DOHH2 (cell line): ENCODE data around the gene CMPK2.

ENCODE experiments used
- H3F3A ChIP-seq: fragments of 200-600 bp; sonication (generic), shearing (Covaris generic); 2 replicates; pipeline ENCODE4 v1.6.0; 2016; ENCODE audit warnings: antibody characterized with exemption, mild to moderate bottlenecking; ENCODE audit not compliant: control insufficient read depth, insufficient read depth
- H3K27ac ChIP-seq: fragments of 200-600 bp; sonication (generic); 2 replicates; pipeline ENCODE4 v1.5.1; 2014; ENCODE audit warnings: low read depth, mild to moderate bottlenecking, low read length, moderate library complexity
- H3K27me3 ChIP-seq: fragments of 200-600 bp; sonication (generic); 2 replicates; pipeline ENCODE4 v1.6.1; 2014; ENCODE audit warnings: mild to moderate bottlenecking, low read length, mixed read lengths; ENCODE audit not compliant: control insufficient read depth
- H3K36me3 ChIP-seq: fragments of 200-600 bp; sonication (generic); 2 replicates; pipeline ENCODE4 v1.6.1; 2014; ENCODE audit warnings: mild to moderate bottlenecking, low read length, moderate library complexity, mixed read lengths; ENCODE audit not compliant: control insufficient read depth
- H3K4me1 ChIP-seq: fragments of 200-600 bp; sonication (generic); 2 replicates; pipeline ENCODE4 v1.6.1; 2014; ENCODE audit warnings: mild to moderate bottlenecking, low read length, mixed read lengths; ENCODE audit not compliant: control insufficient read depth
- H3K4me2 ChIP-seq: fragments of 200-600 bp; sonication (generic); 2 replicates; pipeline ENCODE4 v1.6.0; 2014; ENCODE audit warnings: mild to moderate bottlenecking, low read length, moderate library complexity
- H3K4me3 ChIP-seq: fragments of 200-600 bp; sonication (generic); 2 replicates; pipeline ENCODE4 v1.5.1; 2014; ENCODE audit warnings: mild to moderate bottlenecking, low read length, mixed read lengths
- H3K79me2 ChIP-seq: fragments of 200-600 bp; sonication (generic); 2 replicates; pipeline ENCODE4 v1.6.1; 2014; ENCODE audit warnings: mild to moderate bottlenecking, low read length, mixed read lengths; ENCODE audit not compliant: control insufficient read depth
- H3K9me2 ChIP-seq: fragments of 200-600 bp; sonication (generic); replicated peaks from 2 replicates; pipeline ENCODE4 v1.6.1; 2014; ENCODE audit warnings: mild to moderate bottlenecking, low read length, mixed read lengths; ENCODE audit not compliant: control insufficient read depth
- H3K9me3 ChIP-seq: fragments of 200-600 bp; sonication (generic); 2 replicates; pipeline ENCODE4 v1.6.1; 2014; ENCODE audit warnings: antibody characterized with exemption, low read length, mixed read lengths; ENCODE audit not compliant: control insufficient read depth, insufficient read depth
- H4K20me1 ChIP-seq: fragments of 200-600 bp; sonication (generic); 2 replicates; pipeline ENCODE4 v1.6.0; 2014; ENCODE audit warnings: low read depth, mild to moderate bottlenecking, antibody characterized with exemption, low read length, moderate library complexity; ENCODE audit not compliant: control insufficient read depth, insufficient read depth
- EZH2phosphoT487 ChIP-seq: fragments of 200-600 bp; sonication (generic); IDR thresholded peaks from 2 replicates; pipeline ENCODE4 v1.6.1; 2017; ENCODE audit warnings: borderline replicate concordance, mild to moderate bottlenecking, antibody characterized with exemption, low read length, moderate library complexity, mixed read lengths
- TF ChIP-seq, protein P1 (sequence below): fragments of 200-600 bp; sonication (generic); IDR thresholded peaks from one replicate; pipeline ENCODE4 v1.5.1; 2014; ENCODE audit warnings: antibody characterized with exemption, mild to moderate bottlenecking, low read depth, low read length; ENCODE audit not compliant: poor library complexity, severe bottlenecking

CMPK2 gene

DNA sequence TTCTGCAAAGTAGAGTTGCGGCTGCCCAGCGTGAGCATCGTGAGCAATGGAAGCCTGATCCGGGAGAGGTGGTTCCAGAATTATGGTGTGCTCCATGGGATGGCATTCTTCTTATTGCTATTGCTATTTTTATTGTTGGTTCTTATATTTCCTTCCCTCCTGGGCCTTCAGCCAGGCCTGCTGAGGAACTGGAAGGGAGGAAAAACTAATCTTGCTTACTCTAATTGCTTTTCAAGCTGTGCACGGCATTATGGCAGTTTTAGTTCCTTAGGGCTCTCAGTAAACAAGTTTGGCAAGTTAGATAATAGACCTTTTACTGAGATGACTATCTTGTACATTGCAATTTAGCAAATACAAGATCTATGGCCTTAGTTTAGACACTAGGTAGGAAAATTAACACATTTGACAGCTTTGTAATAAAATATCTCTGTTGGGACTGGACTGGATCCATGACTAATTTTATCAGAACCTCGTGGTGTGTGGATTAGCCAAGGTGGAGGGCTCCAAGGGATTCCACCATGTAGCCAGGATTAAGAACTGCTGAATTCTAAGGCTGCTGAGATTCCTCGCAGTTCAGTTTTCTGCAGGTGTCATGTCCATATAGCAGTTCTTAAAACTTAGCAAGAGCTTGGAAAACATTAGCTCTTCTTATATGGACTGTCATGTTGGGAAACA is 17.9 kb upstream of the CMPK2 start:
- H3K4me3 ChIP-seq = no peak overlapping the region
- H3K9me2 ChIP-seq = no peaks in the 10 kb centered on the region
- TF ChIP-seq, protein P1, sequence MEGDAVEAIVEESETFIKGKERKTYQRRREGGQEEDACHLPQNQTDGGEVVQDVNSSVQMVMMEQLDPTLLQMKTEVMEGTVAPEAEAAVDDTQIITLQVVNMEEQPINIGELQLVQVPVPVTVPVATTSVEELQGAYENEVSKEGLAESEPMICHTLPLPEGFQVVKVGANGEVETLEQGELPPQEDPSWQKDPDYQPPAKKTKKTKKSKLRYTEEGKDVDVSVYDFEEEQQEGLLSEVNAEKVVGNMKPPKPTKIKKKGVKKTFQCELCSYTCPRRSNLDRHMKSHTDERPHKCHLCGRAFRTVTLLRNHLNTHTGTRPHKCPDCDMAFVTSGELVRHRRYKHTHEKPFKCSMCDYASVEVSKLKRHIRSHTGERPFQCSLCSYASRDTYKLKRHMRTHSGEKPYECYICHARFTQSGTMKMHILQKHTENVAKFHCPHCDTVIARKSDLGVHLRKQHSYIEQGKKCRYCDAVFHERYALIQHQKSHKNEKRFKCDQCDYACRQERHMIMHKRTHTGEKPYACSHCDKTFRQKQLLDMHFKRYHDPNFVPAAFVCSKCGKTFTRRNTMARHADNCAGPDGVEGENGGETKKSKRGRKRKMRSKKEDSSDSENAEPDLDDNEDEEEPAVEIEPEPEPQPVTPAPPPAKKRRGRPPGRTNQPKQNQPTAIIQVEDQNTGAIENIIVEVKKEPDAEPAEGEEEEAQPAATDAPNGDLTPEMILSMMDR = no peak
- TF ChIP-seq EZH2phosphoT487 = no peak
- H3K9me3 ChIP-seq = no peaks in the 10 kb centered on the region
- no peaks in the 10 kb centered on the region for H4K20me1 ChIP-seq
- no peaks in the 10 kb centered on the region for H3F3A ChIP-seq
- H3K4me2 ChIP-seq = no peak overlapping the region
- no peaks in the 10 kb centered on the region for H3K4me1 ChIP-seq
- H3K36me3 ChIP-seq = no peaks in the 10 kb centered on the region
- no peak overlapping the region for H3K27ac ChIP-seq
- peaks cover 3% of the 10 kb centered on the region; the same call in 1 of the 2 replicates for H3K27me3 ChIP-seq
- H3K79me2 ChIP-seq = no peaks in the 10 kb centered on the region

DNA sequence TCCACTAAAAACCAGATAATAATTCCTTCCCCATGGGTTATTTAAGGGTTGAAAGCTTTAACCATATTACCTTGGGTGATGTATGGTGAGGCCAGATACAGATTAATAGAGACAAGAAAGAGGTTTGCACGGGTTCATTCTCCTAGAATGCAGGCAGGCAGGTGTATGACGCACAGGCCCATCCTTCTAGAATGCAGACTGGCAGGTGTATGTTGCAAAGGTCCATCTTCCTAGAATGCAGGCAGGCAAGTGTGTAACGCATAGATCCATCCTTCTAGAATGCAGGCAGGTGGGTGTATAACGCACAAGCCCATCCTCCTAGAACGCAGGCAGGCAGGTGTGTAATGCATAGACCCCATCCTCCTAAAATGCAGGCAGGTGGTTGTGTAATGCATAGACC is 15.8 kb upstream of the CMPK2 start:
- H3K4me2 ChIP-seq = no peak overlapping the region

DNA sequence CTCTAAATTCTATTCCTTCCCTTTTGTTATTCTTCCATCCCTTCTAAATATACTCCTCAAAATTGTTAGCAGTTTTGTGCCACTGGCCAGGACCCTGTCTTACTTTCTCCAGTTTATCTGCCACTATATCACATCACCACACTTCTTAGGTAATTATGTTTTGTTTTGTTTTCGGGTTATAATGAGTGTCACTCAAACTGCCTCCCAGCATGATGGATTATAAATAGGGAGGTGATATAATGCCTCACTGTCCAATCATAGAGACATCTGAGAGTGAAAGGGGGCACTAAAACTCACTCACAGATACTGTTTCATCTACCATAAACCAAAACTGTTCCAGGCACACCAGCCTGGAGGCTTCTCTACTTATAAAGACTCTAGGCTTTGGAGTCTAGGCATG is 15.3 kb upstream of the CMPK2 start:
- TF ChIP-seq, protein P1 = no peak
- no peak for TF ChIP-seq EZH2phosphoT487
- Histone ChIP-seq H3K4me1 (peaks cover 10% of the 10 kb centered on the region), H3K4me3 (no peak overlapping the region), H3K79me2 (no peaks in the 10 kb centered on the region), H3K4me2 (no peak overlapping the region), H3K27me3 (peaks cover 3% of the 10 kb centered on the region; the same call in 1 of the 2 replicates), H4K20me1 (no peaks in the 10 kb centered on the region), H3K9me3 (no peaks in the 10 kb centered on the region), H3K27ac (no peak overlapping the region), H3F3A (no peaks in the 10 kb centered on the region), H3K36me3 (no peaks in the 10 kb centered on the region), H3K9me2 (no peaks in the 10 kb centered on the region)

More for the DNA sequence above, 15.8 kb upstream of the CMPK2 start:
- H4K20me1 ChIP-seq = no peaks in the 10 kb centered on the region
- H3K4me3 ChIP-seq = no peak overlapping the region
- peaks cover 3% of the 10 kb centered on the region; the same call in 1 of the 2 replicates for H3K27me3 ChIP-seq
- H3K36me3 ChIP-seq = no peaks in the 10 kb centered on the region
- no peak overlapping the region for H3K27ac ChIP-seq
- no peaks in the 10 kb centered on the region for H3K79me2 ChIP-seq
- H3K9me2 ChIP-seq = no peaks in the 10 kb centered on the region
- TF ChIP-seq EZH2phosphoT487 = no peak
- TF ChIP-seq, protein P1 = no peak
- H3K9me3 ChIP-seq = no peaks in the 10 kb centered on the region
- peaks cover 10% of the 10 kb centered on the region for H3K4me1 ChIP-seq
- no peaks in the 10 kb centered on the region for H3F3A ChIP-seq
